ENCODE data around the gene MACROH2A2. TPM values are rescaled to one million over a fixed set of nuclear protein-coding genes. Genes with fewer than 3 reads are reported as not detected.

The MACROH2A2 gene
- total and polyA plus RNA-seq, 2 of the 8 experiments (the other 6 are each of a cell fraction or from before 2014, with no cell fraction given), result 7.9 to 9.3 TPM

DNA sequence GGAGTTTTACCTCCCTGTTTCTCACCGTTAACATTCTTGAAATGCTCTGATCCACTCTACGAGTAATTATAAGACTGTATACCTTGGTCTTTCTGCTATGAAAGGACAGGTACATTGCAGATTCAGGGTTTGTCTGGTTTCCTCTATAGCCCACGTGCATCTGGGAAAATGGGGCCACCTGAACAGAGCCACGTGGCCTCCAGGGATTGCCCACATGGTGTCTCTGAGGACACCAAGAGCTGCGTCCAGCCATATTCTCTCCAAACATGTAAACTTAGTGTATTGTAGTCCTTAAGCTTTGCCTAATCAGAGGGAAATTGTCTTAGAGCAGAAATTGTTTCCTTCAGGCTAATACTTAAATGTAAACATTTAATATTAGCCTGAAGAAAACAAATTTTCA lies 16.7 kb downstream of the MACROH2A2 start:
- Histone ChIP-seq H3K4me2 (ENCODE audit: insufficient read depth in 1 of 2, low read depth in 2 of 2, low read length in 2 of 2) (no peak overlapping the region), H4K91ac (replicated peaks; ENCODE audit: insufficient read length, low read length) (no peak overlapping the region), H4K5ac (ENCODE audit: insufficient read length, low read depth, low read length) (no peak overlapping the region), H3K9me3 (ENCODE audit: insufficient read depth in 2 of 2, low read depth in 1 of 2, low read length in 1 of 2) (no peaks in the 10 kb centered on the region), H3K79me2 (ENCODE audit: control insufficient read depth in 1 of 2, insufficient read depth in 2 of 2, low read length in 2 of 2) (no peaks in the 10 kb centered on the region), H2BK5ac (ENCODE audit: low read depth, low read length) (no peak overlapping the region), H3K23ac (ENCODE audit: insufficient read length) (no peak overlapping the region), H3K79me1 (ENCODE audit: low read depth, low read length) (no peaks in the 10 kb centered on the region), H3K4ac (replicated peaks; ENCODE audit: insufficient read length, low read depth, low read length) (no peak overlapping the region), H3K4me3 (ENCODE audit: extremely low read depth in 1 of 4, insufficient read depth in 2 of 4, low read depth in 3 of 4, low read length in 4 of 4) (no peak overlapping the region), H3K4me1 (replicated peaks in 1 of 4; ENCODE audit: control insufficient read depth in 3 of 4, insufficient read depth in 4 of 4, low read length in 3 of 4) (no peaks in the 10 kb centered on the region), H4K8ac (ENCODE audit: extremely low read depth, insufficient read depth, low read length) (no peak overlapping the region), H2AK5ac (ENCODE audit: low read depth, low read length) (no peak overlapping the region), H3K27ac (ENCODE audit: low read depth, low read length) (no peak overlapping the region), H3K23me2 (ENCODE audit: low read depth, low read length) (no peaks in the 10 kb centered on the region), H2BK15ac (ENCODE audit: low read length) (no peak overlapping the region), H2BK12ac (ENCODE audit: low read depth, low read length) (no peak overlapping the region), H3K14ac (ENCODE audit: insufficient read length) (no peak overlapping the region), H3K56ac (replicated peaks; ENCODE audit: insufficient read length, low read depth, low read length) (no peak overlapping the region), H3K9ac (replicated peaks in 1 of 4; ENCODE audit: extremely low read depth in 1 of 4, low read depth in 3 of 4, low read length in 3 of 4) (no peak overlapping the region), H2BK20ac (ENCODE audit: low read length) (no peak overlapping the region), H2BK120ac (replicated peaks; ENCODE audit: low read depth, low read length) (no peak overlapping the region), H3K27me3 (replicated peaks in 1 of 4; ENCODE audit: control insufficient read depth in 3 of 4, extremely low read depth in 1 of 4, insufficient read depth in 3 of 4, low read length in 3 of 4) (peaks cover 0 to 2% (median 0%) of the 10 kb centered on the region in 4 experiments; a peak in 2 of 7 replicates), H3K18ac (ENCODE audit: extremely low read depth, low read length) (no peak overlapping the region; the same call in 1 of the 2 replicates), H3K36me3 (ENCODE audit: control insufficient read depth in 2 of 4, insufficient read depth in 4 of 4, low read length in 3 of 4) (no peaks in the 10 kb centered on the region), H4K20me1 (replicated peaks in 1 of 2; ENCODE audit: control insufficient read depth in 1 of 2, insufficient read depth in 2 of 2, low read length in 2 of 2) (peaks cover 0 to 3% of the 10 kb centered on the region in 2 experiments), H2AFZ (ENCODE audit: low read length) (no peak overlapping the region)
- TF ChIP-seq BCL11A (IDR thresholded peaks at IDR 0.05; ENCODE audit: low read depth in 2 of 2, low read length in 2 of 2) (no peak), SAP30 (IDR thresholded peaks at IDR 0.05; ENCODE audit: insufficient read depth, insufficient replicate concordance, low read length) (no peak), FOSL1 (IDR thresholded peaks at IDR 0.05; ENCODE audit: insufficient read depth, low read depth, low read length) (no peak), TAF1 (IDR thresholded peaks at IDR 0.05; ENCODE audit: low read depth, low read length) (no peak)
- TF ChIP-seq, protein P1, sequence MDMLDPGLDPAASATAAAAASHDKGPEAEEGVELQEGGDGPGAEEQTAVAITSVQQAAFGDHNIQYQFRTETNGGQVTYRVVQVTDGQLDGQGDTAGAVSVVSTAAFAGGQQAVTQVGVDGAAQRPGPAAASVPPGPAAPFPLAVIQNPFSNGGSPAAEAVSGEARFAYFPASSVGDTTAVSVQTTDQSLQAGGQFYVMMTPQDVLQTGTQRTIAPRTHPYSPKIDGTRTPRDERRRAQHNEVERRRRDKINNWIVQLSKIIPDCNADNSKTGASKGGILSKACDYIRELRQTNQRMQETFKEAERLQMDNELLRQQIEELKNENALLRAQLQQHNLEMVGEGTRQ (IDR thresholded peaks at IDR 0.05; ENCODE audit: low read length), result no peak
- no peak for FAIRE-seq
- 87% methylated on average over 5 of the region's 5 CpGs; no CpG with 5 or more reads in 1 of the 2 experiments for WGBS, 2 experiments (ENCODE audit: extremely low coverage in 1 of 2, insufficient coverage in 1 of 2, insufficient read length in 1 of 2, insufficient replicate concordance in 2 of 2, low coverage in 1 of 2, low lambda C conversion rate in 2 of 2, missing lambda C conversion rate in 1 of 2)
- ChIA-PET CTCF (ENCODE audit: partially characterized antibody) (interaction anchor here (0.9 to 2.1 kb wide), 3 partner anchors 17 to 101 kb away, joined by 3 to 4 read pairs (median 3); partner anchors contain the start of genes MACROH2A2 and SAR1A), POLR2A (ENCODE audit: partially characterized antibody) (interaction anchor here (0.7 kb wide), 1 partner anchor 11 kb away, joined by 3 read pairs; no protein-coding TSS in a partner anchor)
- DNase-seq (ENCODE audit: low read depth in 1 of 2, low spot score in 2 of 2), result no peak
